ENCODE measurements around the gene COMP.

DNA sequence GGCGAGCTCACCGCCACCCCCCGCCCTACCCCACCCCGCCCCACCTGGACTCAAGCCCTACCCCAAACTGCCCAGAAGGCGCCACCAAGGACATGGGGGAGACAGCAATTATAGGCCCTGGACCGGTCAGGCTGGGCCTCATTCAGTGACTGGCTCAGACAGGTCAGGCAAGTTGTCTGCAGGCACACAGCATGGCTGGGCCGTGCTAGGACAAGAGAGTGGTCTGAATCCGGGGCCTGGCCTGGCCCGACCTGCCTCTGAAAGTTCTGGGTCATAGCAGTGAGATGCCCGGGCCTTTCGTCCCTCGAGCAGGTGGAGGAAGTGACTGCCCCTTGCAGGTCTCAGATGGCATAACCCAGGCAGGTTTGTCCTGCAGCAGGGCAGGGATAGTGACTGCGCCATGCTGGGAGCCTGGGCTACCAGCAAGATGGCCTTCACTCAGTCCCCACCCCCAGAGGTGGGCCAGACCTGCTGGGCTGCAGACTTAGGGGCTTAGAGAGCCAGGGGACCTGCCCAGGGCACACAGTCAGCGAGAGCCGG lies 21.0 kb downstream of the COMP start:
- TF ChIP-seq POLR2AphosphoS5 (IDR thresholded peaks at IDR 0.05; ENCODE audit: borderline replicate concordance, low read depth, low read length) (no peak), EZH2 (IDR thresholded peaks at IDR 0.05) (no peak)

Data from SK-N-MC (cell line).